Measurements from ENCODE around the gene FRMD7.
"Not testable (repeated sequence)": the region's sequence is repeated elsewhere in the genome, so short reads cannot be mapped to it uniquely, and the experiment has no call there.

The FRMD7 gene

DNA sequence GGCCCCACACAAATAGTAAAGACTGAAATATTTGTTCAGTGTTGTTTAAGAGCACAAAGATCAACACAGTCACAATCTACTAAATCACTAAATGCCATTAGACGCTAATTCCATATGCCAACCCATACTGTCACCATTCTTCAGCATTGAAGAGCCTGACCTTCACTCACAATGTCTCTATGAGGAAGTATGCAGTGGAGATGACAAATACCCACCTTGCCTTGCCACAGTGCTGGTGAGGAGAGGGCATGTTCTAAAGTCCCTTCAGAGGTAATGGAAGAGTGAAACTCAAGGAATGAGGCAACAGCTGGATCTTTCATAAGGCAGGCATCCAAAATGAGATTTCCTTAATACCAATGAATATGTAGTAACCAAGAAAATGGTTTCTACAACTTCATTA, 50.4 kb downstream of the FRMD7 start:
- no peak overlapping the region for H3K27ac Mint-ChIP-seq
- H3K4me1 Mint-ChIP-seq (ENCODE audit: low read depth), result no peaks in the 10 kb centered on the region
- H3K4me3 Mint-ChIP-seq, result no peak overlapping the region
- peaks cover 9% of the 10 kb centered on the region for H3K36me3 Mint-ChIP-seq (ENCODE audit: low read depth)
- H3K9me3 Mint-ChIP-seq, result no peaks in the 10 kb centered on the region
- no peaks in the 10 kb centered on the region for H3K27me3 Mint-ChIP-seq (ENCODE audit: low read depth)

DNA sequence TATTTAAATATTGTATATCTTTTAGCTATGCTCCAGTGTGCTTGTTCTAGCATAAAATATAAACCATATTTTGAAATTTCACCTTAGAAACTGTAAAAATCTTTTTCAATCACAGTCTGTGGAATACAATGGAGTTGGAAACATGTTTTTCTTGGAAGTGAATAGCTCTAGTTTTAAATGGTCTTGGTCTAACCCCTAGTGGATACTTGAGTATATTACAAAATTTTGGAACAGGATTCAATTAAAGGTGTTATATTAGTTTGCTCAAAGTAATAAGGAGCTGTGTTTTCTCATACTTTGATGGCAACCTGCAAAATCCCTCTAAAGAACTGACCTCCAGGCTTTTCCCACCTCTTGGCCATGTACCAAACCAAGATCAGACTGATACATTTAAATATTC, 56.6 kb downstream of the FRMD7 start:
- no peak overlapping the region for H3K27ac Mint-ChIP-seq
- no peaks in the 10 kb centered on the region for H3K4me1 Mint-ChIP-seq (ENCODE audit: low read depth)
- H3K4me3 Mint-ChIP-seq, result no peak overlapping the region
- H3K36me3 Mint-ChIP-seq (ENCODE audit: low read depth), result peaks cover 13% of the 10 kb centered on the region
- no peaks in the 10 kb centered on the region for H3K27me3 Mint-ChIP-seq (ENCODE audit: low read depth)
- H3K9me3 Mint-ChIP-seq, result no peaks in the 10 kb centered on the region

DNA sequence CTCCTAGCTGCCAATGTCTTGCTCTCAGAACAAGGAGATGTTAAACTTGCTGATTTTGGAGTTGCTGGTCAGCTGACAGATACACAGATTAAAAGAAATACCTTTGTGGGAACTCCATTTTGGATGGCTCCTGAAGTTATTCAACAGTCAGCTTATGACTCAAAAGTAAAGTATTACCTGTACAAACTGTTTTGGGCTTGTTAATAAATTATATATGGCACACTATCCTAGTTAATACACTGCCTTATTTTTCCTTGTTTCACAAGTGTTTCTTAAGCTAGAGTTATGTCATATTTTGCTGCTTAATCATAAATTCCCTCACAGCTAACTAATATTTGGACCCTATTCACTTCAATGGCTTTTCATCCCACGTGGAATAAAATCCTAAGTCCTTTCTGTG, 59.4 kb downstream of the FRMD7 start:
- Mint-ChIP-seq H3K9me3 (no peaks in the 10 kb centered on the region), H3K27me3 (ENCODE audit: low read depth) (no peaks in the 10 kb centered on the region), H3K27ac (no peak overlapping the region), H3K36me3 (ENCODE audit: low read depth) (peaks cover 7% of the 10 kb centered on the region), H3K4me1 (ENCODE audit: low read depth) (no peaks in the 10 kb centered on the region), H3K4me3 (no peak overlapping the region)

DNA sequence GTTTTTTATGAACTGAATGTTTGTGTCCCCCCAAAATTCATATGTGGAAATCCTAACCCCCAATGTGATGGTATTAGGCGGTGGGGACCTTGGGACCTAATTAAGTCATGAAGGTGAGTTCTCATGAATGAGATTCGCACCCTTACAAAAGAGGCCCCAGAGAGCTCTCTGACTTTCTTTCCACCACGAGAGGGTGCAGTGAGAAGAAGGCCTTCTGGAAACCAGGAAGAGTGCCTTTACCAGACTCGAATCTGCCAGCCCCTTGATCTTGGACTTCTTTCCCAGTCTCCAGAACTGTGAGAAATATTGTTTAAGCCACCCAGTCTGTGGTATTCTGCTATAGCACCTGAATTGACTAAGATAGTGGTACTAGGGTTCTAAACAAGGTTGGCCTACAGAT, 64.0 kb downstream of the FRMD7 start:
- no peaks in the 10 kb centered on the region for H3K9me3 Mint-ChIP-seq
- peaks cover 7% of the 10 kb centered on the region for H3K36me3 Mint-ChIP-seq (ENCODE audit: low read depth)
- no peak overlapping the region for H3K4me3 Mint-ChIP-seq
- H3K27ac Mint-ChIP-seq, result no peak overlapping the region
- peaks cover 4% of the 10 kb centered on the region for H3K4me1 Mint-ChIP-seq (ENCODE audit: low read depth)
- H3K27me3 Mint-ChIP-seq (ENCODE audit: low read depth), result no peaks in the 10 kb centered on the region

DNA sequence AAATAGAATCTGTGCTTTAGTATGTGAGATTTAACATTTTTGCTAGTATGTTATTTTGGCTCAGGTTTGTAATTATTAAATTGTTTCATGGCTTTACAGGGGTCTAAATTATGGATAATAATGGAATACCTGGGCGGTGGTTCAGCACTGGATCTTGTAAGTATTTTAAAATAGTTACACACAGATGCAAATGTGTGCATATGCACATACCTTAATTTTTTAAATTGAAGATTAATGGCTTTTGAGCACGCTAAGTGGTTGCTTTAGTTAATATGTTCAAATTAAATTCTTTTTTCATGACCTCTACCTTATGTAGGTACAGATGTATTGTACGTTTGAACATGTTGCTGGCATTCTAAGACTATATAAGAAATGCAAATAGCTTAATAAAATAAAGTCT, 64.5 kb downstream of the FRMD7 start:
- peaks cover 5% of the 10 kb centered on the region for H3K36me3 Mint-ChIP-seq (ENCODE audit: low read depth)
- no peaks in the 10 kb centered on the region for H3K9me3 Mint-ChIP-seq
- no peaks in the 10 kb centered on the region for H3K27me3 Mint-ChIP-seq (ENCODE audit: low read depth)
- no peak overlapping the region for H3K27ac Mint-ChIP-seq
- H3K4me1 Mint-ChIP-seq (ENCODE audit: low read depth), result peaks cover 4% of the 10 kb centered on the region
- H3K4me3 Mint-ChIP-seq, result no peak overlapping the region

DNA sequence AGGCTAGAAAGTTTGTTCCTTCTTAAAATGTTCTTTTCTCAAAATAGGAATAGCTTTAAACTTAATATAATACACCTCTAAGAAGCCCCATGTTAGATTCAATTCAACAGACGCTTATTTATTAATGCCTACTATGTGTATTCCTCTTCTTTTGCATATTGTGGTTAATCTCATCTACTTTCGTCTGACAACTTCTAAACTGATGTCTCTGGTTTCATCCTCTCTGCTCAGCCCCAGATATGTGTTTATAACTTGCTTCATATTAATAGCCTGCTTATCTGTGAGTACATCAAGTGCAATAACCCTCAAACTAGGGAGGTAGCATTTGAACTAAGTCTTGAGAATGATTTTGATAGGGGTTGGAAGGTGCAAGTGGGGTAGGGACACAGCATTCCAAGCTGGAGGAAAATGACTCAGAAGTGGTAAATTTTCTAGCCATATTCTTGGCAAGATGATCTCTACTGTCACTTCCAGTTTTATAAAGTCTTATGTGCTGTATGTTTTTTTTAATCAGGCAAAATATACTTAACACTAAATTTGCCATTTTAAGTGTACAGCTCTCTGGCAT, 67.8 kb downstream of the FRMD7 start:
- no peaks in the 10 kb centered on the region for H3K27me3 Mint-ChIP-seq (ENCODE audit: low read depth)
- no peak overlapping the region for H3K27ac Mint-ChIP-seq
- H3K36me3 Mint-ChIP-seq (ENCODE audit: low read depth), result peaks cover 6% of the 10 kb centered on the region
- no peak overlapping the region for H3K4me3 Mint-ChIP-seq
- H3K4me1 Mint-ChIP-seq (ENCODE audit: low read depth), result peaks cover 4% of the 10 kb centered on the region
- no peaks in the 10 kb centered on the region for H3K9me3 Mint-ChIP-seq

DNA sequence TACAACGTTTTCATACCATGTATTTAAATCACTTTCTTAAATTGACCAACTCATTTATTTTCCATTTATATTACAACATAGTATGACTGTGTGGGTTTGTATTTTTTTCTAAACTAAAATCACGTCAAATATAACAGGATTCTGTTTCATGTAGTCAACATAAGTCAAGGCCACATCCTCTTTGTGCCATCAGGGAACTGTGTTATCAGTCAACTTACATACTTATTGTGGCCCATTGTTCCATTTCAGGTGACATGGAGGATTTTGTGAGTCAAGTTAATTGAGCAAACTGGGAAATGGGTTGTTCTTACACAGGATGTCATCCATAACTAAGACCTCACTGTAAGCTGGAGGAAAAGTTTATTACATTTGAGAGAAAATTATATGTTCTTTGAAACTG, 68.8 kb downstream of the FRMD7 start:
- H3K9me3 Mint-ChIP-seq, result no peaks in the 10 kb centered on the region

DNA sequence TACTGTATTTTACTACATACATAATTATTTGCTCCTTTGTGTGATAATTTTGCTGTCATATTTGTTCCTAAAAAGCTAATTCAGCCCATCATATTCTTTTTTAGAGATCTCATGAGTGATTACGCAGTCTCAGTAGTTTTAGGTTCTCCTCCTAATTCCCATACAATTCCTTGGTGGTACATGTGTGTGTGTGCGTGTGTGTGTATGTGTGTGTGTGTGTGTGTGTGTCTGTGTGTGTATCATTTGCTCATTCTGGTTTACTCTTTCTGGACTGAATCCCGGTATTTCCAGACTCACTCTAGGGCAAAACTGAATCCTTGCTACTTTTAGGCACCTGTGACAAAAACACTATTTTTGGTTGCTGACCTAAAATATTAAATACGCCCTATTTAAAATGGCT, 69.8 kb downstream of the FRMD7 start:
- H3K27ac Mint-ChIP-seq, result no peak overlapping the region
- peaks cover 11% of the 10 kb centered on the region for H3K36me3 Mint-ChIP-seq (ENCODE audit: low read depth)
- H3K4me1 Mint-ChIP-seq (ENCODE audit: low read depth), result peaks cover 4% of the 10 kb centered on the region
- H3K9me3 Mint-ChIP-seq, result no peaks in the 10 kb centered on the region
- H3K27me3 Mint-ChIP-seq (ENCODE audit: low read depth), result no peaks in the 10 kb centered on the region
- no peak overlapping the region for H3K4me3 Mint-ChIP-seq

More for the DNA sequence above, 68.8 kb downstream of the FRMD7 start:
- Mint-ChIP-seq H3K4me1 (ENCODE audit: low read depth) (peaks cover 4% of the 10 kb centered on the region), H3K36me3 (ENCODE audit: low read depth) (peaks cover 10% of the 10 kb centered on the region), H3K27ac (no peak overlapping the region), H3K4me3 (no peak overlapping the region), H3K27me3 (ENCODE audit: low read depth) (no peaks in the 10 kb centered on the region)

DNA sequence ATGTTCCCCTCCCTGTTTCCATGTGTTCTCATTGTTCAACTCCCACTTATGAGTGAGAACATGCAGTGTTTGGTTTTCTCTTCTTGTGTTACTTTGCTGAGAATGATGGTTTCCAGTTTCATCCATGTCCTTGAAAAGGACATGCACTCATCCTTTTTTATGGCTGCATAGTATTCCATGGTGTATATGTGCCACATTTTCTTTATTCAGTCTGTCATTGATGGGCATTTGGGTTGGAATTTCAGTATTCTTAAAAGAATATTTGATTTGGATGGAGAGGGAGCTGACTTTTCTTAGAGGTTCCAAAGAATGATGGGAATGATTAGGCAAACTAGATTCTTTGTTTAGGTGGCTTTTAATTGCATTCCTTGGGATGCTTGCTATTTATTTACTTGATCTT, 76.0 kb downstream of the FRMD7 start:
- H3K36me3 Mint-ChIP-seq (ENCODE audit: low read depth), result peaks cover 11% of the 10 kb centered on the region
- not testable (repeated sequence) for H3K27me3 Mint-ChIP-seq (ENCODE audit: low read depth); H3K9me3 Mint-ChIP-seq; H3K4me3 Mint-ChIP-seq; H3K27ac Mint-ChIP-seq; H3K4me1 Mint-ChIP-seq (ENCODE audit: low read depth)

DNA sequence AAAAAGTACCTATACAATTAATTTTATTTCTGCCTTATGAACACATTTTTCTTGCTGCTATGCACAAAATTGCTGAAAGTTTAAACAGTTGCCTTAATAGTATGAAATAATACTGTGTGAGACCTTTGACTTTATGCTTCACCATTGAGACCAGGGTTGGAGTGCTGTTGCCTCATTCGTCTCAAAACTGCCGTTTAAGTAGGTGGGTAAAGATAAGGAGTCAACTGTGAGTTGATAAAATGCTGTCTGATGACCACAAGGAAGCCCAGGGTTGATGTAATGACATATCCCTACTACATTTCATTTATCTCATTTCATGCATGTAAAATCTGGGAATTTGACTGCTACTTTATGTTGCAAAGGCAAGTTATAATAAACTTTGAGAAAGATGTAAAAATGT, 81.3 kb downstream of the FRMD7 start:
- peaks cover 3% of the 10 kb centered on the region for H3K36me3 Mint-ChIP-seq (ENCODE audit: low read depth)
- H3K4me3 Mint-ChIP-seq, result no peak overlapping the region
- H3K9me3 Mint-ChIP-seq, result peaks cover 4% of the 10 kb centered on the region
- H3K27me3 Mint-ChIP-seq (ENCODE audit: low read depth), result no peaks in the 10 kb centered on the region
- no peak overlapping the region for H3K27ac Mint-ChIP-seq
- peaks cover 2% of the 10 kb centered on the region for H3K4me1 Mint-ChIP-seq (ENCODE audit: low read depth)

DNA sequence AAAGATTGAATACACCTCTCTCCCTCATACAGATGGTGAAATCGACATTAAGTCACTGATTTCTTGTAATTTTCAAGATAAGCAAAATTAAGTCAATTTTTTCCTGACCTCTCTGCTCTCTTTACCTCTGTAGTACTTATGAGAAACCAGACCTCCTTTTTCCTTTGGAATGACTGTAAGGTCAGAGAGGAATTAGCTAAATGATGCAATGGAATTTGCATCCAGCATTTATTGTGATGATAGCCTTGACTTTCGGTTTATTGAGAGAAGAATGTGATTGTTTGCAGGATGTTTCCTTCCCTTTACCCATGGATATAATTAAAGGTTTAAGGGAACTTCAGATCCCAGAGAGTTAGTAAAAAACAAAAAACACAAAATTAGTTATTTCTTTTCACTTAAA, 82.4 kb downstream of the FRMD7 start:
- Mint-ChIP-seq H3K4me1 (ENCODE audit: low read depth) (peaks cover 4% of the 10 kb centered on the region), H3K36me3 (ENCODE audit: low read depth) (no peaks in the 10 kb centered on the region), H3K27me3 (ENCODE audit: low read depth) (no peaks in the 10 kb centered on the region), H3K27ac (no peak overlapping the region), H3K4me3 (no peak overlapping the region), H3K9me3 (no peaks in the 10 kb centered on the region)

DNA sequence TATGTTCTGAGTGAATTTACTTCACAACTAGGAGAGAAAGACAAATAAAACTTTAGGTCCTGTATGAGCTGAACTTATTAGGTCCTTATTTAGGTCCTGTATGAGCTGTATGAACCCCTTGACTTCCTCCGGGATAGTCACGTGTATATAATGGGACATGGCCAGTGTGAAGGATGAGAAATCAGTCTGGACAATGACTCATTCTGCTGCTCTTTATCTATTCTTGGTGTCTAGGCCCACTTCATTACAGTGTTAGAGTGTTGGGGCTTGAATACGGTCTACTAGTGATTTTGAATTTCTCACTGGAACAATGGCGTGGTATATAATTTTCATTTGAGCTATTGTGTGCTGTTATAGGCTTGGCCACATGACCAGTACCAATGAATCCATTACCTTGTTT, 82.9 kb downstream of the FRMD7 start:
- no peaks in the 10 kb centered on the region for H3K9me3 Mint-ChIP-seq
- H3K4me3 Mint-ChIP-seq, result no peak overlapping the region
- H3K36me3 Mint-ChIP-seq (ENCODE audit: low read depth), result no peaks in the 10 kb centered on the region
- H3K27ac Mint-ChIP-seq, result no peak overlapping the region
- H3K4me1 Mint-ChIP-seq (ENCODE audit: low read depth), result peaks cover 4% of the 10 kb centered on the region
- no peaks in the 10 kb centered on the region for H3K27me3 Mint-ChIP-seq (ENCODE audit: low read depth)

DNA sequence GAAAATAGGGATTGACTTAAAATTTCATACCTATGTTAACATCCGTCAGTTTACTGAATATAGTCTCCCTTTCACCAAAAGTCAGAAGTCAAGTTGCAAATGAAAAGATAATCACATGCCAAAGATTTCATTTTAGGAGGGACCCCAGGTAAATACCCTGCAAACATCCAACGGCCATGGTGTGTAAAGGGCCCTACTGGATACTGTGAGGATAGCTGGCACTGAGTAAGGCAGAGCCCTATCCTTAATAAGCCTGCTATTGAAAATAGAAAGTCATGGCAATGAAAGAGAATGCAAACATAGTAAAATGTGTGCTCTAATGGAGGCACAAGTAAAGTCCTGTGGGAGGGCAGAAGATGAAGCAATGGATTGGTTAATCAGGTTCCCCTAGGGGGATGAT, 83.8 kb downstream of the FRMD7 start:
- no peaks in the 10 kb centered on the region for H3K27me3 Mint-ChIP-seq (ENCODE audit: low read depth)
- H3K4me3 Mint-ChIP-seq, result no peak overlapping the region
- no peaks in the 10 kb centered on the region for H3K36me3 Mint-ChIP-seq (ENCODE audit: low read depth)
- H3K9me3 Mint-ChIP-seq, result no peaks in the 10 kb centered on the region
- no peak overlapping the region for H3K27ac Mint-ChIP-seq
- peaks cover 4% of the 10 kb centered on the region for H3K4me1 Mint-ChIP-seq (ENCODE audit: low read depth)

DNA sequence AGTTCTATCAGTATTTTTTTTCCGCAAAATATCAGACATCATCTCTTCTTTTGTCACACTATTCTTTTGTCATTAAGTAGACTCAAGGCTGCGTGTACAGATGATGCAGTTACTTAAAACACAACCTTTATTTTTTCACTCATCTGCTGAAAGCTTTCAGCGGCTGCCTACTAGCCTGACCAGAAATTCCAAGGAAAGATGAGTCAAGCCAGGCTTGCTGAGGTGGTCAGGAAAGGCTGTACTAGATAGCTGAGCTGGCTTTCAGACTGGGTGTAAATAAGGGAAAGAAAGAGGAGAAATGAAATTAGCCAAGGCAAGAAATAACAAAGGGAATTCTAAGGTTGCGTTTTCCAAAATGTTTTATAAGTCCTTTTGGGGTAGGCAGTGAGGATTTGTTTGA, 86.8 kb downstream of the FRMD7 start:
- Mint-ChIP-seq H3K27me3 (ENCODE audit: low read depth) (no peaks in the 10 kb centered on the region), H3K4me1 (ENCODE audit: low read depth) (peaks cover 6% of the 10 kb centered on the region), H3K27ac (no peak overlapping the region), H3K9me3 (no peaks in the 10 kb centered on the region), H3K4me3 (no peak overlapping the region), H3K36me3 (ENCODE audit: low read depth) (peaks cover 3% of the 10 kb centered on the region)

DNA sequence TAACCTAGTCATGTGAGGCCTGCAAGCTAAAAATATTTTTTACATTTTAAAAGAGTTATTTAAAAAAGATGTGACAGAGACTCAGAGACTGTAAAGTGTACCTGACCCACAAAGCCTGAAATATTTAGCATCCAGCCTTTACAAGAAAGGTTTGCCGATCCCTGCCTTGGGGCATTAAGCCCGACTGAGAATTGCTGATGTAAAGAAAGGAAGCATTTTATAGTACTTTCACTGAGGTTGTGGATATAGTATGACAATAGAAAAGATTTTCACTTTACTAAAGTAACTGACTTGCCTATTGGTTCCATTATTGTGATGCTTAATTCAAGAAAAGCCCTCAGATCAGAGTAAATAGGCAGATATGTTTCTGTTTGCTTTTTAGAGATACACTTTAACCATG, 87.8 kb downstream of the FRMD7 start:
- Mint-ChIP-seq H3K4me3 (no peak overlapping the region), H3K9me3 (no peaks in the 10 kb centered on the region), H3K27ac (no peak overlapping the region), H3K27me3 (ENCODE audit: low read depth) (no peaks in the 10 kb centered on the region), H3K4me1 (ENCODE audit: low read depth) (peaks cover 13% of the 10 kb centered on the region), H3K36me3 (ENCODE audit: low read depth) (peaks cover 3% of the 10 kb centered on the region)

DNA sequence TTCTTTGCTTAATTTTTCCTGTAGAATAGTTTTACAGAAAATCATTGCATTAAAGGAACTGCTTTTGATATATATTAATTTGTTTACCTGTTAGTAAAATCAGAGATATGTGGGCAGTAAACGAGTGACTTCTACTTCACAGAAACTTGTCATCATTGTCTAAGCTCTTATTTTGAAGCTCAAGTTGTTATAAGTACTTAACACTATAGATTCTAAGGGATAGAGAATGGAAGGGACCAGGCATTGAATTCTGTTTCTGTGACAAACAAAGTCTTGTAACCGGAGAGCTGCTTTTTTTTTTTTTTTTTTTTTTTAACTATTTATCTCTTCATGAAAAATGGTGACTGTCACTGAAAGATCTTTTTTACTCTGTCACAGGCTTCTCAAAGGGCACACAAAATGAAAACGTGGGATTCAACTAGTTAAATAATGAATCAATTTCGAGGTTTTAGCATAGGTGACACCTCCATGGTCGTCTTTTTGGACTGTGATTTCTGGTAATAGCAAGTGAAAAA, 90.3 kb downstream of the FRMD7 start:
- peaks cover 3% of the 10 kb centered on the region for H3K36me3 Mint-ChIP-seq (ENCODE audit: low read depth)
- no peaks in the 10 kb centered on the region for H3K27me3 Mint-ChIP-seq (ENCODE audit: low read depth)
- H3K27ac Mint-ChIP-seq, result no peak overlapping the region
- no peaks in the 10 kb centered on the region for H3K9me3 Mint-ChIP-seq
- peaks cover 24% of the 10 kb centered on the region for H3K4me1 Mint-ChIP-seq (ENCODE audit: low read depth)
- H3K4me3 Mint-ChIP-seq, result no peak overlapping the region
